Endothelial cell of umbilical vein (primary cell): Measurements from ENCODE around the gene RGPD8.

Experiments used
- EZH2 ChIP-seq: IDR thresholded peaks from 2 replicates; pipeline ENCODE4 v1.6.1; 2012; ENCODE audit warnings: borderline replicate concordance, low read depth, mild to moderate bottlenecking, moderate library complexity, low read length, inconsistent platforms; ENCODE audit not compliant: severe bottlenecking
- FOS ChIP-seq: IDR thresholded peaks from 2 replicates; pipeline ENCODE4 v1.6.1; 2011; ENCODE audit warnings: mild to moderate bottlenecking, low read length, moderate library complexity, borderline replicate concordance; ENCODE audit not compliant: insufficient read depth
- GATA2 ChIP-seq: IDR thresholded peaks from 2 replicates; pipeline ENCODE4 v1.7.0; 2011; ENCODE audit warnings: low read depth, mild to moderate bottlenecking, moderate library complexity, mixed read lengths, low read length; ENCODE audit not compliant: insufficient read length, insufficient read depth
- MYC ChIP-seq: IDR thresholded peaks from one replicate; pipeline ENCODE4 v1.6.1; 2011; ENCODE audit warnings: mild to moderate bottlenecking, low read depth, low read length
- POLR2A ChIP-seq: IDR thresholded peaks from 2 replicates; pipeline ENCODE4 v1.6.1; 2012; ENCODE audit warnings: low read depth, mild to moderate bottlenecking, control low read depth, low read length
- POLR2AphosphoS5 ChIP-seq: IDR thresholded peaks from 2 replicates; pipeline ENCODE4 v1.6.1; 2012; ENCODE audit warnings: low read depth, mild to moderate bottlenecking, control low read depth, low read length, moderate library complexity; ENCODE audit not compliant: insufficient read depth
- TF ChIP-seq, protein P1 (sequence below), 2 donors: IDR thresholded peaks; 1 replicate in 1 of 2; 2 replicates in 1 of 2; pipeline ENCODE4 v1.5.1; 2011; ENCODE audit warnings: low read length in 2 of 2, mild to moderate bottlenecking in 2 of 2, moderate library complexity in 2 of 2, control low read depth in 1 of 2, inconsistent platforms in 1 of 2, low read depth in 1 of 2; ENCODE audit not compliant: insufficient read depth in 1 of 2; ENCODE audit errors: extremely low read depth in 1 of 2
- TF ChIP-seq, protein P2 (sequence below): IDR thresholded peaks from 2 replicates; pipeline ENCODE4 v1.6.1; 2011; ENCODE audit not compliant: insufficient read depth, insufficient read length

DNA sequence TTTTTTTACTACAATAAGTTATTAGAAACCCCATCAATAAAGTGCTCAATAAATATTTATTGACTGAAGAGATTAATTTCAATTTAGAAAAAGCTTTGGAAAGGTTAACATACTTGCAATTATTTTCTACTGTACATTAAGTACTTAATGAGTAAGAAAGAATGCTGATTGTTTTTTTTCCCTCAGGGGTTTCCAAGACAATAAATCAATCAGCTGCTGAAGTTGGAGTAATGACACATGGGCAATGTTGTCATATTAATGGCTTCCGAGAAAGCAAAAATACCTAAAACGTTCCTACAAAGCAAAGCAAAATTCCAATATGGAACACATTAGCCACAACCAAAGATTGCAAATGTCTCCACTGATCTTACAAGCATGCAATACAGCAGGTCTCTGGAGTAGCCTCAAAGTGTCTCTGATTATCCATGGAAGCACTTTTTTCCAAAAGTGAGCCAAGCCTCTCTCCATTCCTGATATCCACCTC is 91.3 kb downstream of the RGPD8 start:
- TF ChIP-seq, protein P1, sequence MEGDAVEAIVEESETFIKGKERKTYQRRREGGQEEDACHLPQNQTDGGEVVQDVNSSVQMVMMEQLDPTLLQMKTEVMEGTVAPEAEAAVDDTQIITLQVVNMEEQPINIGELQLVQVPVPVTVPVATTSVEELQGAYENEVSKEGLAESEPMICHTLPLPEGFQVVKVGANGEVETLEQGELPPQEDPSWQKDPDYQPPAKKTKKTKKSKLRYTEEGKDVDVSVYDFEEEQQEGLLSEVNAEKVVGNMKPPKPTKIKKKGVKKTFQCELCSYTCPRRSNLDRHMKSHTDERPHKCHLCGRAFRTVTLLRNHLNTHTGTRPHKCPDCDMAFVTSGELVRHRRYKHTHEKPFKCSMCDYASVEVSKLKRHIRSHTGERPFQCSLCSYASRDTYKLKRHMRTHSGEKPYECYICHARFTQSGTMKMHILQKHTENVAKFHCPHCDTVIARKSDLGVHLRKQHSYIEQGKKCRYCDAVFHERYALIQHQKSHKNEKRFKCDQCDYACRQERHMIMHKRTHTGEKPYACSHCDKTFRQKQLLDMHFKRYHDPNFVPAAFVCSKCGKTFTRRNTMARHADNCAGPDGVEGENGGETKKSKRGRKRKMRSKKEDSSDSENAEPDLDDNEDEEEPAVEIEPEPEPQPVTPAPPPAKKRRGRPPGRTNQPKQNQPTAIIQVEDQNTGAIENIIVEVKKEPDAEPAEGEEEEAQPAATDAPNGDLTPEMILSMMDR (IDR thresholded peaks at IDR 0.05; ENCODE audit: extremely low read depth in 1 of 2, insufficient read depth in 1 of 2, low read depth in 1 of 2, low read length in 2 of 2) = no peak
- TF ChIP-seq POLR2A (no peak), MYC (no peak), POLR2AphosphoS5 (no peak), GATA2 (no peak), EZH2 (no peak), FOS (no peak)
- TF ChIP-seq, protein P2, sequence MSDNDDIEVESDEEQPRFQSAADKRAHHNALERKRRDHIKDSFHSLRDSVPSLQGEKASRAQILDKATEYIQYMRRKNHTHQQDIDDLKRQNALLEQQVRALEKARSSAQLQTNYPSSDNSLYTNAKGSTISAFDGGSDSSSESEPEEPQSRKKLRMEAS = no peak
